PFSK-1 (cell line): Measurements from ENCODE around the gene KCNE1.

ENCODE experiments used
- FOXP2 ChIP-seq: optimal IDR thresholded peaks from 2 replicates; pipeline ENCODE3; 2011; ENCODE audit warnings: borderline replicate concordance, control low read depth, inconsistent platforms; ENCODE audit not compliant: insufficient read depth; ENCODE audit errors: extremely low read length, extremely low read depth
- POLR2AphosphoS5 ChIP-seq: IDR thresholded peaks from 2 replicates; pipeline ENCODE4 v1.6.1; 2012; ENCODE audit warnings: low read depth, mild to moderate bottlenecking, control low read depth, low read length, moderate library complexity
- REST ChIP-seq, 2 experiments: IDR thresholded peaks; 2 replicates each; pipeline versions ENCODE4 v1.6.1 to v1.8.0; 2011 to 2012; ENCODE audit warnings: low read depth in 2 of 2, low read length in 2 of 2, control low read depth in 1 of 2, inconsistent platforms in 1 of 2, mild to moderate bottlenecking in 1 of 2, moderate library complexity in 1 of 2; ENCODE audit not compliant: insufficient read depth in 1 of 2
- SIN3A ChIP-seq: IDR thresholded peaks from 2 replicates; pipeline ENCODE4 v1.6.1; 2012; ENCODE audit warnings: mild to moderate bottlenecking, low read length, moderate library complexity, borderline replicate concordance; ENCODE audit not compliant: insufficient read depth
- TAF1 ChIP-seq: IDR thresholded peaks from 2 replicates; pipeline ENCODE4 v1.6.1; 2012; ENCODE audit warnings: low read length, control low read depth, borderline replicate concordance; ENCODE audit not compliant: insufficient read depth

Gene KCNE1

GRCh38 chr21:34521561-34521960 is 9.6 kb upstream of the KCNE1 start:
- TF ChIP-seq REST (IDR thresholded peaks at IDR 0.05; ENCODE audit: insufficient read depth in 1 of 2, low read depth in 2 of 2, low read length in 2 of 2) (no peak), FOXP2 (no peak), TAF1 (no peak), SIN3A (no peak), POLR2AphosphoS5 (no peak)

GRCh38 chr21:34520764-34521508 is 8.9 kb upstream of the KCNE1 start:
- no peak for TF ChIP-seq SIN3A

- TF ChIP-seq FOXP2 (no peak), POLR2AphosphoS5 (no peak), REST (IDR thresholded peaks at IDR 0.05; ENCODE audit: insufficient read depth in 1 of 2, low read depth in 2 of 2, low read length in 2 of 2) (no peak), TAF1 (no peak), SIN3A (no peak)
These were observed 8.3 kb upstream of the KCNE1 start for GRCh38 chr21:34520281-34520680.

DNA sequence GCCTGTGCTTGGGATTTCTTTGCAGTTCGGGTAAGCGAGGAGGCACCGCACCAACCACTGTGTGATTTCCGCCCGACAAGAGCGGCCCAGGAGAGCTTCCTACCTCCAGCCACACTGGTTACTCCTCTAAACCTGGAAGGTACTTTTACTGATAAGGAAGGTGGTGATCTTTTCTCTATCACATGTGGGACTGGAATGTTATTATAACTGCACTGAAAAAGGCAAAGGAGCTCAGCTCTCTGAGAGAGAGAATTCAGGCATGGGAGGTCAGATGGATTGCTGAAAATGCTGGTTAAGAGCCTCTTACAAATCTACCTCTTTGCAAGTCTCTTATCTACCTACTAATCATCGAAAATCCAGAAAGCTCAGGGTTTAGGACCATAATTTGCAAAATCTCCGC is 7.7 kb upstream of the KCNE1 start:
- no peak for TF ChIP-seq TAF1
- no peak for TF ChIP-seq FOXP2
- TF ChIP-seq POLR2AphosphoS5: no peak
- TF ChIP-seq REST (IDR thresholded peaks at IDR 0.05; ENCODE audit: insufficient read depth in 1 of 2, low read depth in 2 of 2, low read length in 2 of 2): no peak
- TF ChIP-seq SIN3A: no peak

- TF ChIP-seq SIN3A (no peak), REST (IDR thresholded peaks at IDR 0.05; ENCODE audit: insufficient read depth in 1 of 2, low read depth in 2 of 2, low read length in 2 of 2) (no peak), POLR2AphosphoS5 (no peak), FOXP2 (no peak), TAF1 (no peak)
These were observed 7.0 kb upstream of the KCNE1 start for GRCh38 chr21:34519016-34519415.
